ENCODE results near the gene YEATS2. TPM values are rescaled to one million over a fixed set of nuclear protein-coding genes. Genes with fewer than 3 reads are reported as not detected.

Gene YEATS2
- total RNA-seq, 1 donor from 2014 or later, result 68.4 TPM

DNA sequence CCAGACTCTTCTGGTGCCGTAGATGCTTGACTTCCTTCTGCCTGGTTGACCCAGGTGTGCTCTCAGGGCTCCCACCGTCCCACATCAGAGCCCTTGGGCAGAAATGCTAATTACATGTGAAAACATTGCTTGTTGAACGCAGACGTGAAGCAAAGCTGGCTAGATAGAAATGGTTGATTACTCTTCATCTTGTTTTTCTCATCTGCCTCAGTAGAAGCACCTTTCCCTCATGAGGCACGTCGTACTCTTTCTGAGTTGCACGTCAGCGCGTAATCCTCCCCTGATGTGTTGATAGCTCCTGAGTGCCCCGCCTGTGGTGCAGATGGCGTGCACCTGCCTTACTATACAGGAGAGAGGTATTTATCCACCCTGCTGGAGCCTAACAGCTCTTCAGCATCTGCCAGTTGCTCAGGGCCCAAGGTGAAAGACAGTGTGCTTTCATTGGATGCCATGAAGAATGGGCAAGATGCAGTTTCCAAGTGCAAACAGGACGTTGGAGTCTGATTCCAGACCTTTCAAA is 109.7 kb downstream of the YEATS2 start:
- Mint-ChIP-seq H3K27ac (no peak overlapping the region), H3K4me3 (ENCODE audit: low read depth) (no peak overlapping the region), H3K36me3 (ENCODE audit: insufficient read depth) (peaks cover 41% of the 10 kb centered on the region), H3K27me3 (no peaks in the 10 kb centered on the region), H3K4me1 (ENCODE audit: low read depth) (peaks cover 2% of the 10 kb centered on the region), H3K9me3 (ENCODE audit: low read depth) (no peaks in the 10 kb centered on the region)
- TF ChIP-seq, protein P1, sequence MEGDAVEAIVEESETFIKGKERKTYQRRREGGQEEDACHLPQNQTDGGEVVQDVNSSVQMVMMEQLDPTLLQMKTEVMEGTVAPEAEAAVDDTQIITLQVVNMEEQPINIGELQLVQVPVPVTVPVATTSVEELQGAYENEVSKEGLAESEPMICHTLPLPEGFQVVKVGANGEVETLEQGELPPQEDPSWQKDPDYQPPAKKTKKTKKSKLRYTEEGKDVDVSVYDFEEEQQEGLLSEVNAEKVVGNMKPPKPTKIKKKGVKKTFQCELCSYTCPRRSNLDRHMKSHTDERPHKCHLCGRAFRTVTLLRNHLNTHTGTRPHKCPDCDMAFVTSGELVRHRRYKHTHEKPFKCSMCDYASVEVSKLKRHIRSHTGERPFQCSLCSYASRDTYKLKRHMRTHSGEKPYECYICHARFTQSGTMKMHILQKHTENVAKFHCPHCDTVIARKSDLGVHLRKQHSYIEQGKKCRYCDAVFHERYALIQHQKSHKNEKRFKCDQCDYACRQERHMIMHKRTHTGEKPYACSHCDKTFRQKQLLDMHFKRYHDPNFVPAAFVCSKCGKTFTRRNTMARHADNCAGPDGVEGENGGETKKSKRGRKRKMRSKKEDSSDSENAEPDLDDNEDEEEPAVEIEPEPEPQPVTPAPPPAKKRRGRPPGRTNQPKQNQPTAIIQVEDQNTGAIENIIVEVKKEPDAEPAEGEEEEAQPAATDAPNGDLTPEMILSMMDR (IDR thresholded peaks at IDR 0.05; ENCODE audit: unreplicated experiment), result no peak
- DNase-seq (ENCODE audit: low spot score, unreplicated experiment), result no peak

DNA sequence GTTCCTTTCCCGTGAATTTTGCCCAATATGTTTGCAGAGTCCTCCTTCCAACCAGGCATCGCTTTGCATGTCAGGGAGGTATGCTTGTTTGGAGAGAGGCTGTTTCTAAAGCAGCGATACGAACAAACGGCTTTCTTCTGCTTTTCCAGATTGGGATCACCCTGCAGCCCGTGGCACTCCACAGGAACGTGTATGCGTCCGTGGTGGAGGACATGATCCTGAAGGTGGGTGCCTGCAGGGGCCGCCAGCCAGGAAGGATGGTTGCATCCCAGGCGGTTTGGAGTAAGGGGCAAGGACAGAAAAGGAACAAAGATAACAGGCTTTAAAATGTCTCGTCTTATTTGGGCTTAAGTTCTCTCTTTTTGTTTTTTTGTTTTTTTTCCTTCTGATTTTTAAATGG is 110.3 kb downstream of the YEATS2 start:
- H3K4me1 Mint-ChIP-seq (ENCODE audit: low read depth), result peaks cover 2% of the 10 kb centered on the region

DNA sequence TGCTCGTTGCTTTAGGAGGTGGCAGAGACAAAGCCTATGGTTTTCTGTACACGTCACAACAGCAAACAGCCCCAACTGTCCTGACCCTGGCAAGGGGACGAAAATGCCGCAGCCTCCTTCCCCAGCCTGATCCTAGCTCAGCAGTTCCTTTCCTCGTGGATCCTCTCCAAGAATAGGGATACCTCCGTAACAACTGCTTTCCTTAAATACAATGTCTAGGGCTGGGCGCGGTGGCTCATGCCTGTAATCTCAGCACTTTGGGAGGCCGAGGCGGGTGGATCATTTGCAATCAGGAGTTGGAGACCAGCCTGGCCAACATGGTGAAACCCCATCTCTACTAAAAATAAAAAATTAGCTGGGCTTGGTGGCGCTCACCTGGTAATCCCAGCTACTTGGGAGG is 110.8 kb downstream of the YEATS2 start:
- DNase-seq (ENCODE audit: low spot score, unreplicated experiment), result no peak
- no peaks in the 10 kb centered on the region for H3K27me3 Mint-ChIP-seq
- H3K4me1 Mint-ChIP-seq (ENCODE audit: low read depth), result peaks cover 2% of the 10 kb centered on the region
- no peak overlapping the region for H3K27ac Mint-ChIP-seq
- H3K36me3 Mint-ChIP-seq (ENCODE audit: insufficient read depth), result peaks cover 44% of the 10 kb centered on the region
- no peak overlapping the region for H3K4me3 Mint-ChIP-seq (ENCODE audit: low read depth)
- TF ChIP-seq, protein P1 (IDR thresholded peaks at IDR 0.05; ENCODE audit: unreplicated experiment), result no peak
- no peaks in the 10 kb centered on the region for H3K9me3 Mint-ChIP-seq (ENCODE audit: low read depth)

More for the DNA sequence above, 110.3 kb downstream of the YEATS2 start:
- Mint-ChIP-seq H3K27me3 (no peaks in the 10 kb centered on the region), H3K4me3 (ENCODE audit: low read depth) (no peak overlapping the region), H3K27ac (no peak overlapping the region), H3K36me3 (ENCODE audit: insufficient read depth) (peaks cover 45% of the 10 kb centered on the region), H3K9me3 (ENCODE audit: low read depth) (no peaks in the 10 kb centered on the region)
- TF ChIP-seq, protein P1 (IDR thresholded peaks at IDR 0.05; ENCODE audit: unreplicated experiment), result no peak
- DNase-seq (ENCODE audit: low spot score, unreplicated experiment), result no peak

DNA sequence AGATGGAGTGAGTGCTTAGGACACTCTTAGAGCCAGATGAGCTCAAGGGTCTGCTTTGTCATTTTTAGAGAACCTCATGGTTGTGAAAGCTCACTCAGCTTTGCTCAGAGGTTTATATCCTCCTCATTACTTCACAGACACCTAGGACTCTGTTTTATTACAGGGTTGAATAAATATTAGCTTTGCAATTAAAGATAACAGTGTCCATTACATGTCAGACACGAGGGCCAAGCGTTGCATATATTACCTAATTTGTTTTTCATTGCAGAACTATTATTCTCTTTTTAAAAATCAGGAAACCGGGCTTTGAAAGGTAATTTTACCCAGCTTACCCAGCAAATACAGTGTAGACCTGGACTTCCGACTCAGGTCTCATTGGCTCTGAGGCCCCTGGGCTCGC is 111.7 kb downstream of the YEATS2 start:
- no peaks in the 10 kb centered on the region for H3K9me3 Mint-ChIP-seq (ENCODE audit: low read depth)
- H3K4me1 Mint-ChIP-seq (ENCODE audit: low read depth), result peaks cover 2% of the 10 kb centered on the region
- peaks cover 40% of the 10 kb centered on the region for H3K36me3 Mint-ChIP-seq (ENCODE audit: insufficient read depth)
- TF ChIP-seq, protein P1 (IDR thresholded peaks at IDR 0.05; ENCODE audit: unreplicated experiment), result no peak
- H3K4me3 Mint-ChIP-seq (ENCODE audit: low read depth), result no peak overlapping the region
- H3K27me3 Mint-ChIP-seq, result no peaks in the 10 kb centered on the region
- peak overlapping the region; percentile 20 for H3K27ac Mint-ChIP-seq
- no peak for DNase-seq (ENCODE audit: low spot score, unreplicated experiment)

DNA sequence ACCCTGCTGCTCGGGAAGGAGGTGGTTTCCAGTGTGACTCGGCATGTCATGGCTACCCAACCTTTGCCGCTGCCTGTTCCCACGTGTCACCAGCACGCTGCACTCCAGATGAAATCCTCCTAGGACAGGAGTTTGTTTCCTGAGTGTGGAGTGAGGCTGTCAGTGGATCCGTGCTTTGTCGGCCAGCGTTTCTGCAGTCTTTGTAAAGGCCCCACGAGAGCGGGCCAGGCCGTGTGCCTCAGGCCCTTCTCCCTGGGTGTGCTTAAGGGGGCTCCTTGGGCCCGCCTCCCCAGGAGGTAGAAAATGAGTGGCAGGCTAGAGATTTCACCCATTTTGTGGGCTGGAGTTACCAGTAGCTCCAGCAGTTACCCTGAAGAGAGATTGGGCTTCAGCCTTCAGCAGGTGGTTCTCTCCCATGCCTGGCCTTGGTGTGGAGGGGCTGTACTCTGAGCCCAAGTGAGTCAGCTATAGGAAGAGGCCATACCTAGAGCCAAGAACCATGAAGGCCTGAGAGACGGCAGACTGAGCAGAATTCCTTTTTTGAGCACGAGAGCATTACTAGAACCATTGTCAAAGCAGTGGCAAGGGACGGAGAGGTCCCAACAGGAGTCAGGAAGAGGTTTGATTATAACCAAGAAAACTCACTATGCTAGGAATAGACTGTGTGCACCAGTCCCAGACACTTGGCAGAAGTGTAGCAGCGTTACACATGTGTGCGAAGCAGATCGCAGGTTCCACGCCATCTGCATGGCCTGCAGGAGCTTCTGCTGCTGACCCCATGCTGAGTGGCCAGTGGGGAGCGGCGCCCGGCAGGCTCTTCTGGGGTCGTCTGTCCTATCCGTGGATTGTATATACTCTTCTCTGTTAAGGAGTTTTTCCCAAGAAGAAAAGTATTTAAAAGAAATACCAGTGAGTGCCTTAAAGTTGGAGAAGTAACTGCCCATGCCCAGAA is 113.3 kb downstream of the YEATS2 start:
- TF ChIP-seq, protein P1 (IDR thresholded peaks at IDR 0.05; ENCODE audit: unreplicated experiment), result no peak
- H3K27me3 Mint-ChIP-seq, result no peaks in the 10 kb centered on the region
- peaks cover 2% of the 10 kb centered on the region for H3K4me1 Mint-ChIP-seq (ENCODE audit: low read depth)
- no peak overlapping the region for H3K27ac Mint-ChIP-seq
- H3K9me3 Mint-ChIP-seq (ENCODE audit: low read depth), result no peaks in the 10 kb centered on the region
- peaks cover 37% of the 10 kb centered on the region for H3K36me3 Mint-ChIP-seq (ENCODE audit: insufficient read depth)
- H3K4me3 Mint-ChIP-seq (ENCODE audit: low read depth), result no peak overlapping the region
- DNase-seq (ENCODE audit: low spot score, unreplicated experiment), result no peak

All from progenitor cell of endocrine pancreas (in vitro differentiated cells).